Measurements from ENCODE around the gene OR2T1.
"Not testable (repeated sequence)": the region's sequence is repeated elsewhere in the genome, so short reads cannot be mapped to it uniquely, and the experiment has no call there.

DNA sequence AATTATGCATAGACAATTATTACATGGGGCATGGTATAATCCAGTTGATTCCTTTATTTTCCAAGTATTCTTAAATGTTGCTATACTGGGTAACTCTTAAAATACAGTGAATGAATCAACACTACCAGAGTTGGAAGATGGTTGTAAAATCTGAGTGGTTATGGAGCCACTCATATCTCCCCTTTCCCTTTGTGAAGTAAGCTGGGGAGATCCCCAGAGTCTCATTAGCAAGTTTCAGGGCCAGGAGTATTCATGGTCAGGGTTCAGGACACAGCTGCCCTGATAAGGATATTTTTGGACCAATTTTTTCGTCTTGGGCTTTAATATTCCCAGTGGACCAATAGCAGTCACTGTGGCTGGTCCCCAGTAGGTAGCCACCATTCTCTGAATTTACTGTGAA lies 35.8 kb downstream of the OR2T1 start:
- TF ChIP-seq EP300 (IDR thresholded peaks at IDR 0.05; ENCODE audit: low read length); CBX5 (IDR thresholded peaks at IDR 0.05; ENCODE audit: borderline replicate concordance, low read depth); MXI1 (IDR thresholded peaks at IDR 0.05; ENCODE audit: low read depth, low read length): not testable (repeated sequence)
